OCI-M2 (cell line): ENCODE results near the gene FAM107B.
"Not testable (repeated sequence)": the region's sequence is repeated elsewhere in the genome, so short reads cannot be mapped to it uniquely, and the experiment has no call there.

Source experiments
- DNase-seq: peaks from one replicate; lab custom pipeline; 2025; ENCODE audit not compliant: unreplicated experiment; lab: John Stamatoyannopoulos, UW

The FAM107B gene

DNA sequence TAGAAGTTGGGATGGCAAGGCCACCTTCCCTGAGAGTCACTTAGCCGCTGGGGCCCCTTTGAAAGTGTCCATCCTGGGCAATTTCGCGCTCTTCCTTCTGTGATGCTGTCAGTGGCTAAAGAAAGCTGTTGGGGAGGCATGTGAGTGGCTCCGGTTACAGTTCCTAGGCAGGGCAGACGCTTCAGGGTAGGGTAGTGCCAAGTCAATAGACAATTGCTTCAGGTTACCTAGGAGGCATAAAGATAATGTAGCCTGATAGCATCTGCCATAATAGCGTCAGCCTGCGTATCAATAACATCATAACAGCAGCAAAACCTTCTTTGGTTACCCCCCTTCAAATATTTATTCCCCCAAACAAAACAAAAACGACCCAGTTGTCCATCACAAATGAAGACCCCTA is at the start of gene FAM107B:
TSS of gene FAM107B (minus strand) at position 101 of the 400 bp plus-strand sequence. CDS start 234 bp downstream, outside the sequence.
- no peak for DNase-seq

DNA sequence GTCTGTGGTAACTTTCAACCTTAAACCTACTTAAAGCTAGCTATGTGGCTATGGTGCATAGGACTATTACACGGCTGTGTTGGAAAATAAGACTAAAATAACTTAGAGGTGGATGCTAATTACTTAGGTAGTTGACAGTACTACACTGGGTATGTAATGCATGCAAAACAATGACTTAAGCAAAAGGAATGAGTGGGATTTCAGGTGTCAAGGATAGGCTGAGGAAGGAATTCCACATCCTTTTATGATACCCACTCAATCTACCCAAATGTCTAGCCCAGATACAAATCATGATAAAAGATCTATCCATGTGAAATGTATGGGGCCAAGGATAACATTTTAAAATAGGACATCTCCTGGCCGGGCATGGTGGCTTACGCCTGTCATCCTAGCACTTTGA is 49.3 kb upstream of the FAM107B start:
- no peak for DNase-seq

DNA sequence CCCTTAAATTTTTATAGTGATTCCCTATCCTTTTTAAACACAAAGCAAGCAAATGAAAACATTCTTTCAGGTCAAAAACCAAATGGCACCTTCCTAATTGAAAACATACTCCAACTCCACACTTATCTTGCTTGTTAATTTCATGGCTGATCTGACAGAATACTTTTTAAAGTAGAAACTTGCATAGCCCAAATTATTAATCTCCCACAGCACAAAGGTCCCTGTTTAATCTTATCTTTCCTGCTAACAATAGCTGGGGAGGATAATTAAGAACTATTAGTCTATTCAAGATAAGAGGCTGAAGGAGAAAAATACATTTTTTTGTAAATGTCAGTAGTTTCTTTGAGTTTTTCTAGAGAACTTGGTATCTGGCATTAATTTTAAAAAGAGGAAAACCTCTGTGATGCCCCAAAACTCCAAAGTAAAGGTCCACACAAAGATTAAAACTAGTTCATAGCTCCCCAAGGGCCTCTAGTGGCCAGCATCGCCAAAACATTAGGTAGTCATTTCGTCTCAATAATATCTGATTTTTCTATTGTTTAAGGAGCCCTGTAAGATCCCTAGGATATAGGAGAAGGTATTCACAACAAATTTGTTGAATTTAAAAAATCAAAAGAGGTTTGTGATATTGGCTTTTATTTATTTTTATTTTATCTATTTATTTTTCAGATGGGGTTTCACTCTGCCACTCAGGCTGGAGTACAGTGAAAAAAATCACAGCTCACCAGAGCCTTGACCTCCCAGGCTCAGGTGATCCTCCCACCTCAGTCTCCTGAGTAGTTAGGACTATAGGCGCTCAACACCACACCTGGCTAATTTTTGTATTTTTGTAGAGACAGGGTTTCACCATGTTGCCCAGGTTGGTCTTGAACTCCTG is 48.4 kb upstream of the FAM107B start:
- DNase-seq, result no peak

DNA sequence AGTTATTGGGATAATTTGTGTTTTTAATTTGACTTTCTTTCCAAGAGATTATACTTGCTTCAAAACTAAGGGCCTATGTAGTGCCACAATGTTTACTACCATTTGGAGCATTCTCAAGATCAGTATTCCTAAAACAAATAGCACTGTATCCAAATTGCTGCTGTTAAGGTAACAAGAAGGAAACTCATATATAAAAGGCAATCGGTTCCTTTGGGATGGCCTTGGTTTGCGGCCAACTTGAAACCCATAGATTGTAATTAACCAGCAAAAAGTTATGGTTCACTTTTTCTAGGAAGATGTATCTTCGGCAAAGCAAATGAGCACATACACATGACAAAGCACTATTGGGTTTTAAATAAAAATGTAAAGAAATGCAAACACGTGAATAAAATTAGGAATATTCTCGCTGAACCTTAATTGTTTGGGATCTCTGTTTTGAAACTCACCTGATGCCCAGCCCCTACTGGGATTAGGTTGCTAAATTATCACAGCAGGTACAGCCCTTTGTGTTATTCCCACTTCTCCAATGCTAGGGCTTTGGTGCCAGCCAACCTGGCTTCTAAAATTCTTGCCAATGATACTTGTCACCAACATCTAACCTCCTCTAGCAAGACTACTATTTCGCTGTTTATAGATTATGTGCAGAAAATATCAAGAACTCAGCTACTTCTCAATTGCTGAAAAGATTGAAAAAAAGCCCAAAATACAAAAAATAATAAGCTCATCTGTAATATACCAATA is 47.1 kb upstream of the FAM107B start:
- DNase-seq, result no peak

DNA sequence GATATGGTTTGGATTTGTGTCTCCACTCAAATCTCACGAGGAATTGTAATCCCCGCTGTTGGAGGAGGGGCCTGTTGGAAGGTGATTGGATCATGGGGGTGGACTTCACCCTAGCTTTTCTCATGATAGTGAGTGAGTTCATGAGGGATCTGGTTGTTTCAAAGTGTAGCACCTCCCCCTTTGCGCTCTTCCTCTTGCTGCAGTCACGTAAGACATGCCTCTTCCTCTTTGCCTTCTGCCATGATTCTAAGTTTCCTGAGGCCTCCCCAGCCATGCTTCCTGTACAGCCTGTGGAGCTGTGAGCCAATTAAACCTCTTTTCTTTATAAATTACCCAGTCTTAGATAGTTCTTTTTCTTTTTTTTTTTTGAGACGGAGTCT is 46.1 kb upstream of the FAM107B start:
- no peak for DNase-seq

DNA sequence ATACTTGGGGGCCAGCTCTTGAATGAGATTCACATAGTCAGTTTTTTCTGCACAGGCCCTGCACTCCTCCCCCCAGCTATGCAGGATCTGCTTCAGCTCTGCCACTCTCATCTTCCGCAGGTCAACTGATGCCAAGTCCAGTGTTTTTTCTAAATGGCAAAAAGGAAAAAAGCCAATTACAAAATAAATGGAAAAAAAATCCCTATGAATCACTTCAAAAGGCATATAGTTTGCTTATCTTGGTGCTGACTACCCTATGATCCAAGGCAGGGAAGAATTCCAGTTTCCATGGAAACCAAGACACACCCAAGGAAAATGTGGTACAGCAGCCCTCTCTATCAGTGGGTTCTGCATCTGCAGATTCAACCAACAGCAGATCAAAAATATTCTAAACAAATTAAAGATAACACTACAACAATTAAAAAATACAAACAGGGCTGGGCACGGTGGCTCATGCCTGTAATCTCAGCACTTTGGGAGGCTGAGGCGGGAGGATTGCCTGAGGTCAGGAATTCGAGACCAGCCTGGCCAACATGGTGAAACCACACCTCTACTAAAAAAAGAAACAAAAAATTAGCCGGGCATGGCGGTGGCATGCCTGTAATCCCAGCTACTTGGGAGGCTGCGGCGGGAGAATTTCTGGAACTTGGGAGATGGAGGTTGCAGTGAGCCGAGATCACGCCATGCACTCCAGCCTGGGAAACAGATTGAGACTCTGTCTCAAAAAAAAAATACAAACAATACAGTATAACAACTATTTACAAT is 45.5 kb upstream of the FAM107B start:
- no peak for DNase-seq

DNA sequence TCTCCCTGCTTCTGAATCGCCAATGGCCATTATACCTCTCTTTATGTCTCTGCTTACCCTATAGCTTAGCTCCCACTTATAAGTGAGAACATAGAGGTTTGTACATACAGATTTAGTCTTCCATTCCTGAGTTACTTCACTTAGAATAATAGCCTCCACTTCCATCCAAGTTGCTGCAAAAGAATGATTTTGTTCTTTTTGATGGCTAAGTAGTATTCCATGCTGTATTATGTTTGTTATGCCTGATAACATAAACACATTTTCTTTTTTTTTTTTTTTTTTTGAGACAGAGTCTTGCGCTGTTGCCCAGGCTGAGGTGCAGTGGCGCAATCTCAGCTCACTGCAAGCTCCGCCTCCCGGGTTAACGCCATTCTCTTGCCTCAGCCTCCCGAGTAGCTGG is 42.0 kb upstream of the FAM107B start:
- not testable (repeated sequence) for DNase-seq

DNA sequence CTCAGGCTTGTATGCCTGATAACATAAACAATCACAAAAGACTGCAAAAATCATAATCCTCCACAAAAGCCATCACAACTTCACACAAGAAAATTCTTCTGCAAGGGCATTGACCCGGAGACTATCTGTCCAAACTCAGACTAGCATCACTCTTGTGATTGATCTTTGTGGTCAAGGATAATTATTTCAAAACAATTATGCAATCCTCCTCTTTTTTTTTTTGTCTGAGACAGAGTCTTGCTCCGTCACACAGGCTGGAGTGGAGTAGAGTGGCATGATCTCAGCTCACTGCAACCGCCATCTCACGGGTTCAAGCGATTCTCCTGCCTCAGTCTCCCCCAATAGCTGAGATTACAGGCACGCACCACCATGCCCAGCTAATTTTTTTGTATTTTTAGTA is 41.0 kb upstream of the FAM107B start:
- DNase-seq, result no peak

DNA sequence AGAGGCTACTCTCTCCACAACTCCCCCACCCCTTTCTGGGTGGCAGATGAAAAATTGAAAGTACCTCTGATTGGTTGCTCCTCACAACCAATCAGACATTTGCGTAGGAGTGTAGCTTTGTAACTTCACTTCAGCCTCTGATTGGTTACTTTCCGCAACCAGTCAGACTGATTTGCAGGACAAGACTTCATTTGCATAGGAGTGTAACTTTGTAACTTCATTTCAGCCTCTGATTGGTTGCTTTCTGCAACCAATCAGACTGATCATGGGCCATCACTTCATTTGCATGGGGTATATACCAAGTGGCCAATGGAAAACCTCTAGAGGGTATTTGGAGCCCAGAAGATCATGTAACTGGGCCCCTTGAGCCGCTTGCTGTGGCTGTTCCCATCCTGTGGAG is 37.6 kb upstream of the FAM107B start:
- DNase-seq, result no peak

DNA sequence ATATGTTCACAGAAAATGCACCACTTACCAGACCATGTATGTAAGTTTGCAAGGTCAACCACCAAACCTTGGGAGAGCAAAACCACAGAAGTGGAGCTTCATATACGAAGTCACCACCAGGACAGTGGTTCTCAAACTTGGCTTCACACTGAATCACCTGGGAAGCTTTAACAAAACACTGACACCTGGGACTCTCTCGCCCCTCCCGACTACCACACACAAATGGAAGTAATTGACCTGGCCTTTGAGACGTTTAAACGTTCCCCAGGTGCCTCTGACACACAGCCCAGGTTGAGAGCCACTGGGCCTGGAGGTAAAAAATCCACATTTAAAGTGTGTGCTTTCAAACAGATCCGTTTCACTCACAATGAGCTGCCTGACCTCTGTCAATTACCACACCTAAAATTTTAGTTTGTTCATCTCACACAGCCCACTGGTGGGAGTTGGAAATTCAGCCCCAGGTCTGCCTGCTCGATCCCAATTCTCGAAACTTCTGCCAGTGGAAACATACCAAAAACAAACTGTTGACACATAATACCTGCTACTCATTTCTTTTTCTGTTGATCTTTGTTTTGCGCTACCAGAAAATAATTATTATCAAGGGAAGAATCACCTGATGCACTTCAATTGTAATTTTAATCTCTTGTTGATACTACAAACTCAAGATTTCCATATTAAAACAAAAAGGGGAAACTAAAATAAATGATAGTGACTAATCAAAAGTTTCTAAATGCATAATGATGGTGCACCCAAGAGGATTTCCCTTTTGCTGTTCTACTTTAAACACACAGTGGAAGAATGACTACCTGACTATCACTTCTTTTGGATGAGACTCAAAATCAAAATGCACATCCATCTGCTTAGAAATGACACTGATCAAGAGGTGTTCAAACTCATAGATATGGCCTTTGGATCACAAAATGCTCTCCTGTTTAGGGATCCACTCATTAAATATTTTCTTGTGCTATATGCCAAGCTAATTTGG is 36.6 kb upstream of the FAM107B start:
- no peak for DNase-seq

DNA sequence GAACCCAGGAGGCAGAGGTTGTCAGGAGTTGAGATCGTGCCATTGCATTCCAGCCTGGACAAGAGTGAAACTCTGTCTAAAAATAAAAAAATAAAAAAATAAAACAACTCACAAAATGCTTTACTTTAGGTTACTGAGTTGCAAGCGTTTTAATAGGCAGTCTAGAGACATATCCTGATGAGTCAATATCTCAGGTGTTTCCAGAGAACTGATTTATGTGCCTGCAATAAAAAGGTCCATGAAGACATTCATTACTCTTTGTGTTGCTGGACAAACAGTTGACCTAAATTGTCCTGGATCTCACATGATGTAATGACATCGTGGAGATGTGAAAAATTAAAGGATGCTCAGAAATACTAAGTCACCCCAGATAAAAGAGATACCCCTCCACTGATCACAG is 31.6 kb upstream of the FAM107B start:
- no peak for DNase-seq

DNA sequence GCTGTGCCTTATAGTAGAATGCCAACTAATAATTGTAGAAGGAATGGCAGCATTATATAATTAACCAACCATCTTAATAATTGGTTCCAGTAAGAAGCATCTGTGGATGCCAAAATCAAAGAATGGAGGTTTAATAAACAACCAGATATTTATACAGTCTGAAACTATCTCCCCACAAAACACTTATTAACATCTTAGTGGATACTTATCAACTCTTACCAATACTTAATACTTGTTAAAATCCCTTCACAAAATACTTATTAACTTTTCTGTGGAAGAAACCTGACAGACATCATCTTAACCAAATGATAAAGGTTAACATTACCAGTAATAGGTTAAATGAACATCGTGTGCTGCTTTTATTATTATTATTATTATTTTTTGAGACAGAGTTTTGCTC is 29.1 kb upstream of the FAM107B start:
- no peak for DNase-seq

DNA sequence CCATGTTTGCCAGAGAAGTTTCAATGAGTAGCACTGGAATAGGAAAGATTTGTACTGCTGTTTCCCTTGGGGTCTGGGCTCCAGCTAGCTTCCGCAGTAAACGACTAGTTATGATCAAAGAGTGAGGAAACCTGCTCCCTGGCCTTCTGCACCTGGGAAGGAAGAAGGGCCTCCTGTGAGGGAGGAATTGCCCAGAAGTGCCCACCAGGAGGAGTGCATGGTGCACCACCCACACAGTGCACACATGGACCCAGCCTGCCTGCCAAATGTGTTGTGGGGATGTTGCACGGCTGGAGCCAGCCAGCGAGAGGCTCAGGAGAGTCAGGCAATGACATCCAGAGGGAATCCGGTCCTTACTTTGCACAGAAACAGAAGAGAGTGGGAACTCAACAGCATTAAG is 27.0 kb upstream of the FAM107B start:
- no peak for DNase-seq

DNA sequence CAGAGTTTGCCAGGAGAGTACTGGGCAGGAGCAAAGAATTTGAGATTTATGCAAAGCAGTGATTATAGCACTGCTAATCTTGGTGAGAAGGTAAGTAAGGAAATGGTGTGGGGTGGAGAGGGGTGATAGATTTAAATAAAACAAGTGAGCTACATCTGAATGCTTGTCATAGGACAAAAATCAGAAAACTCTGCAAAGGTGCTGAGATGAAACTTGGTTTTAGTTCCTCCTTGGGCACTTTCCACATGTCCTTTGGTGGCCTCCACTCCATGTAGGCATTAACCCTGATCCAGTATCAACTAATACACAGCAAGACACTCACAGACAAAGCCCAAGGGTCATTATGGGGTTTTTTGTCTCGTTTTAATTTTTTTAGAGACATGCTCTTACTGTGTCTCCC is 25.7 kb upstream of the FAM107B start:
- no peak for DNase-seq

DNA sequence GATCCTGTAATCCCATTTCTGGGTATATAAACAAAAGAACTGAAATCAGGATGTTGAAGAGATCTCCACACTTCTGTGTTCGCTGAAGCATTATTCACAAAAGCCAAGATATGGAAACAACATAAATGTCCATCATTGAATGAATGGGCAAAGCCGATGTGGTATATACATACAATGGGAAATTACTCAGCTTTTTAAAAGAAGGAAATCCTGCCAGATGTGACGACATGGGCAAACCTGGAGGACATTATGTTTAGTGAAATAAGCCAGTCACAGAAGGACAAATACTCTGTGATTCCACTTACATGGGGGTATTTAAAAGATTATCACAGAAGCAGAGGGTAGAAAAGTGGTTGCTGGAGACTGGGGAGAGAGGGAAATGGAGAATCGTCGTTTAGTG is 23.9 kb upstream of the FAM107B start:
- no peak for DNase-seq

DNA sequence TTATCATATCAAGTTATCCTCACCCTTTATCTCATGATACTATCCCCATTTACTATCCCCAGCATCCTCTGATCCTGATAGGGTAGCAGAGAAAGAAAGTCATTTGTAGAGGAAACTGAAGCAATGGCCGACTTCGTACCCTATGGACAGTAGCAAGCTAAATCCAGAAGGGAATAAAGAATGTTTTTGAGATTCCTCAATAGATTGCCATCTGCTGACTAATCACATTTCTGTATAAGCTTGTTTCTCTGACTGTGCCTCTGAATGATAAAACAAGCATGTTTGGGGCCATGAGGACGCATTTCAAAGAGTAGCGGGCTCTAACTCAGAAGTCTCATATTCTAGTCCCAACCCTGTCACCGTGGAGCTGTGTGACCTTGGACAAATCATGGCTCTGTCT is 13.2 kb upstream of the FAM107B start:
- DNase-seq, result no peak

DNA sequence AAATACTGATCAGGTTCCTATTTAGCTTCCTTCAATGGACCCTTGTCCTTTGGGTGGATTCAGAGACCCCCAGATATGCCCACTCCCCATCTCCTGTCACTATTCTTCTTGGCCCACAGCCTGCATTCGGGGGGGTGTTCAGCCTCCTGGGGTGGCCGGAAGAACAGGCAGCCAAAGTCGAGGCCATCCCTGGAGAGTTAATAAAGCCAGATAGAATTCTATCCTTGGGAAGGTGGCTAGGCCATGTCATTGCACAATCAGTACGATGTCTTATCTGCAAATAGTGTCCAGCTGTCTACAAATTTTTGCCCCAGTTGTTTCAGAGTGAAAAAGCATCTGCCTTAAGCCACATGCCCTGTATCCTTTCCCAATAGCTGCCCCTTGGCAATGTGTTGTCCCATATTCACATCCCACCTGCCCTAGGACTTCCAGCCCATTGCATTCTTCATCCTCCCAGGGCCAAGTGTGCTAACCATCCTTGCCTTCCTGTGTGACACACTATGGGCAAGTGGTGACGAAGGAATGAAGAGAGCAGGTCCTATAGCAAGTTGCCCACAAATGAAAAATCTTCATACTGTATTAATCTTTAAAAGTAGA is 9.9 kb upstream of the FAM107B start:
- DNase-seq, result no peak

DNA sequence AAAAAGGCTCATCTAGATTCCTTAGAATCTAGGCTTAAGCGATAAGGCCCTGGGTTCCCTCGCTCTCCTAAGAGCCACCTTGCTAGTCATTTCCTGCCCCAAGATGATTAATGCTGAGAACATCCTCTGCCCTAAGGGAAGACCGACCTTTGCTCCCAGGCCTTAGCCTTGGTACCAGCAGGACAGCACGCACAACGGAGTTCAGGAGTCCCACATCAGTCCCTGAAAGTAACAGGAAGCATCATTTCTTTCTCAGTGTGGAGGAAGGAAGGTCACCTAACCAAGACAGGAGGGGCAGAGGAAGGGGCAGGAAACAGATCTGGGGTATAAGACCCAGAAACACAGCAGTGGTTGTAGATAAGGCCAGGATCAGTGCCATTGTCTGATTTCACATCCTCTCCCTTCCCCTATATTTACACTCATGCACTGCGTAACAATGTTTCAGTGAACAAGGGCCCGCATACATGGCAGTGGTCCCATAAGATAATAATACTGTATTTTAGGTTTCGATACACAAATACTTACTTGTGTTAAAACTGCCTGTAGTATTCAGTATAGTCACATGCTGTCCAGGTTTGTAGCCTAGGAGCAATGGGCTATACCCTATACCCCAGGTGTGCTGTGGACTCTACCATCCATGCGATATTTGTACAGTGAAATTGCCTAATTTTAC is 8.1 kb upstream of the FAM107B start:
- DNase-seq, result no peak

DNA sequence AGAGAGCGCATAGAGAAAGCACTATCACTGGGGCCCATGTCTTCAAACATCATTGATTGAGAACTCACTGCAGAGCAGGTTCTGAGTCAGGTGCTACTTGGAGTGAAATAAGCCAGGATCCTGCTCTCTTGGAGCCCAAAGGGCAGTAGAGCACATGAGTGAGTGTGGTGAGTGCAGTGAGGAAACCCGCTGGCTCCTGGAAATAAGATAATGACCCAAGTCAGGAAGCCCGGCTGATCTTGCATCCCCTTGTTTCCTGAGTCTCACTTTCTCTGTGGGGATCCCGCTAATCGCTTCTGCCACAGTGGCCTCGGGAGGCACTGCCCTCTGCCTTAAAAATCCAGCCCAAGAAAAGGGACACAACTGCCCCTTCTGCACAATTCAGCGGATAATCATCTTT is 7.1 kb upstream of the FAM107B start:
- no peak for DNase-seq
